H1 (cell line): ENCODE data around the gene HS1BP3.

Source experiments
- CHD1 ChIP-seq: IDR thresholded peaks from 2 replicates; pipeline ENCODE4 v1.6.1; 2012; ENCODE audit warnings: low read depth, low read length, improper control_type of control experiment
- EZH2 ChIP-seq: fragments of 200-600 bp; sonication (generic); IDR thresholded peaks from 2 replicates; pipeline ENCODE4 v1.7.1; 2012; ENCODE audit warnings: low read depth, mild to moderate bottlenecking, moderate library complexity, low read length, inconsistent platforms; ENCODE audit not compliant: severe bottlenecking
- RFX5 ChIP-seq: IDR thresholded peaks from 2 replicates; pipeline ENCODE4 v1.6.1; 2011; ENCODE audit warnings: low read depth, low read length, improper control_type of control experiment, borderline replicate concordance
- TAF1 ChIP-seq: IDR thresholded peaks from 2 replicates; pipeline ENCODE4 v1.6.1; 2011; ENCODE audit warnings: mild to moderate bottlenecking, low read depth, low read length
- ZNF274 ChIP-seq: IDR thresholded peaks from 2 replicates; pipeline ENCODE4 v1.7.0; 2012; ENCODE audit warnings: low read length, borderline replicate concordance; ENCODE audit errors: extremely low read depth
- TF ChIP-seq, protein P1 (sequence below), 3 experiments: IDR thresholded peaks; 1 replicate in 2 of 3; 2 replicates in 1 of 3; pipeline versions ENCODE4 v1.5.1 to v1.6.1; 2011; ENCODE audit warnings: low read length in 3 of 3, mild to moderate bottlenecking in 3 of 3, inconsistent platforms in 2 of 3, low read depth in 1 of 3, moderate library complexity in 1 of 3; ENCODE audit not compliant: insufficient read depth in 1 of 3; ENCODE audit errors: control extremely low read depth in 1 of 3

DNA sequence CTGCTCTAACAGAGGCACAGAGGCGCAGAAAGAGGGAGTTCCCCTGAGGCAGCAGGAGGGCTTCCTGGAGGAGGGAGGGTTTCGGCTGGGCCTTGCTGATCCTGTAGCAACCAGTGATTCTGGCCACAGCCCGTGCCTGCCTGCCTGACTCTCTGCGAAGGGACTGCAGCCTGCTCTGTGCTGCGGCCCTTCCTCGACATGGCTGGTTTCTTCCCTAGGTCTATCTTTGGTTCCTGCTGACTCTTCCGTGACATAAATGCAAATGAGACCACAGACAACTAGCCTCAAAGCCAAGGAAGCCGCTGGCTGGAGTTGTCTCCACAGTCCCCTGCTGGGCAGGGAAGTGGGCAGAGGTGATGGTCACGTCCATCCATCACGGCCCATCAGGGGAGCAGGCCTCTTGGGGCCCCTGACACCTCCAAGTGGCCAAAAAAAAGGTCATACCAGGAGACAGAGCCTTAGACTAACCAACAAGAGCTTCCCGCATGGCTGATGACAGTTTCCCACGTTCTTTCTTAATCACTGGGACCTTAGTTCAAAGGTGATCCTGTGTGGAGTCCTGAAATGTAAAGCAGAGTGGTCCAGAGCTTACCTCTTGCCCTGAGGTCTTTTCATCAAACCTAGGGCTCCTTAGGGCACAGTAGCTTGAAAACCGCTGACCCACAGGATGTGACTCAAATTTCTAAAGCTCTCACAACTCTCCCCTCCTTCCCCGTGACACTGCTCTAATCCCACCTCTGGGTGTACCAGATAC, 55.3 kb downstream of the HS1BP3 start:
- no peak for TF ChIP-seq EZH2
- TF ChIP-seq TAF1: no peak
- no peak for TF ChIP-seq ZNF274
- TF ChIP-seq CHD1: no peak
- TF ChIP-seq, protein P1, sequence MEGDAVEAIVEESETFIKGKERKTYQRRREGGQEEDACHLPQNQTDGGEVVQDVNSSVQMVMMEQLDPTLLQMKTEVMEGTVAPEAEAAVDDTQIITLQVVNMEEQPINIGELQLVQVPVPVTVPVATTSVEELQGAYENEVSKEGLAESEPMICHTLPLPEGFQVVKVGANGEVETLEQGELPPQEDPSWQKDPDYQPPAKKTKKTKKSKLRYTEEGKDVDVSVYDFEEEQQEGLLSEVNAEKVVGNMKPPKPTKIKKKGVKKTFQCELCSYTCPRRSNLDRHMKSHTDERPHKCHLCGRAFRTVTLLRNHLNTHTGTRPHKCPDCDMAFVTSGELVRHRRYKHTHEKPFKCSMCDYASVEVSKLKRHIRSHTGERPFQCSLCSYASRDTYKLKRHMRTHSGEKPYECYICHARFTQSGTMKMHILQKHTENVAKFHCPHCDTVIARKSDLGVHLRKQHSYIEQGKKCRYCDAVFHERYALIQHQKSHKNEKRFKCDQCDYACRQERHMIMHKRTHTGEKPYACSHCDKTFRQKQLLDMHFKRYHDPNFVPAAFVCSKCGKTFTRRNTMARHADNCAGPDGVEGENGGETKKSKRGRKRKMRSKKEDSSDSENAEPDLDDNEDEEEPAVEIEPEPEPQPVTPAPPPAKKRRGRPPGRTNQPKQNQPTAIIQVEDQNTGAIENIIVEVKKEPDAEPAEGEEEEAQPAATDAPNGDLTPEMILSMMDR (IDR thresholded peaks at IDR 0.05; ENCODE audit: control extremely low read depth in 1 of 3, insufficient read depth in 1 of 3, low read depth in 1 of 3, low read length in 3 of 3): no peak
- no peak for TF ChIP-seq RFX5
